Measurements from ENCODE around the gene PRAME.
"Not testable (repeated sequence)": the region's sequence is repeated elsewhere in the genome, so short reads cannot be mapped to it uniquely, and the experiment has no call there.

The PRAME gene

DNA sequence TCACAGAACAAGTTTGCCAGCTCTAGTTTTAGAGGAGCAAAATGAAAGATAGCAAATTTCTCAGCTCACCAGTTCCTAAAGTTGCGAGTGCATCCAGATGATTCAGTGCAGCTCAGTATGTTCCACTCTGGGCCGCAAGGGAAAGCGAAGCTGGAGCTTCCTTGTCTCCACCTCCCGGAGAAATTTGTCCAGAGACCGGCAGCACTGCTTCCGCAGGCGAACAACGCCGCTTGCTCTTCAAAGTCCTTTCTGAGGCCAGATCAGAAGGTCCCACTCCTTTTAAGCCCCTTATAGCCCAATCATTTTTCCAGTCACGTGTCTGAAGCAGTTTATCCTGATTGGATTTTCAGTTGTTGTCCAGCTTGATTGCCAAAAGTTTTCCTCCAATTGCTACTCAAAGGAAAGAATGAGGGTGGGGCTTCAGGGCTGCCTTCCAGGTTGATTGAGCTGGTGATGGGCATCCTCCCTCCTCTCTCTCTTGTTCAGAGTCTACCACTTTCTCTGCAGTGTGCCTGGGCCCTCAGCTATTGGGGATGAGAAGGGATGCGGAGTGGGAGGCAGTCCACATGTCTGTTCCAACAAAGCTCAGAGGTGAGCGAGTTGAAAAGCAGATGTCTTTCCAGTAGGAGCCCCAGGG lies 38.9 kb downstream of the PRAME start, which contains the start of gene ZNF280A:
ZNF280A (minus strand) TSS at position 251 of the 637 bp plus-strand sequence. CDS start 4,640 bp downstream, outside the sequence.
- peak; percentile 54 for DNase-seq

DNA sequence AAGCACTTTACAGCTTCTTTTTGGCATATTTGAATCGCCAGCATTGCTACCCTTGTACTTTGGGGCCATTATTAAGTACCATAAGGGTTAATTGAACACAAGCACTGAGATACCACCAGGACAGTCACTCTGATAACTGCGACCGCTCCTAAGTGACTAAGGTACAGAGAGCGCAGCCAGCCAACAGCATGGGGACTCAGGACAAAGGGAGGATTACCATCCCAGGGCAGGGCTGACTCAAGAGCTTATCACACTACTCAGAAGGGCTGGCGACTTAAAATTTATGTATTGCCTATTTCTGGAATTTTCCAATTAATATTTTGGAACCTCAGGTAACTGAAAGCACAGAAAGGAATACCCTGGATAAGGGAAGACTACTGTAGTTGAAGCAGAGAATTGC lies 39.5 kb downstream of the PRAME start:
- no peak for DNase-seq

DNA sequence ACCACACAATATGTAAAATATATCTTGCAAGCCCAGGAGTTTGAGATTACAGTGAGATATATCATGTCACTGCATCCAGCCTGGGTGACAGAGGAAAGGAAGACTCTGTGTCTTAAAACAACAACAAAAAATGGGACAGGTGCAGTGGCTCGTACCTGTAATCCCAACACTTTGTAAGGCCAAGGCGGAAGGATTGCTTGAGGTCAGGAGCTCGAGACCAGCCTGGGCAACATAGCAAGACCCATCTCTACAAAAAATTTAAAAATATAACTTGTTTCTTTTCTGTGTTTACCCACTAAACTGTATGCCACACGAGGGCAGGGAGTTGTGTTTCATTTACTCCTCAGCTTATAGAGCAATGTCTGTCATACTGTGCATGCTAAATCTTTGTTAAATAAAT lies 42.1 kb downstream of the PRAME start:
- no peak for DNase-seq

DNA sequence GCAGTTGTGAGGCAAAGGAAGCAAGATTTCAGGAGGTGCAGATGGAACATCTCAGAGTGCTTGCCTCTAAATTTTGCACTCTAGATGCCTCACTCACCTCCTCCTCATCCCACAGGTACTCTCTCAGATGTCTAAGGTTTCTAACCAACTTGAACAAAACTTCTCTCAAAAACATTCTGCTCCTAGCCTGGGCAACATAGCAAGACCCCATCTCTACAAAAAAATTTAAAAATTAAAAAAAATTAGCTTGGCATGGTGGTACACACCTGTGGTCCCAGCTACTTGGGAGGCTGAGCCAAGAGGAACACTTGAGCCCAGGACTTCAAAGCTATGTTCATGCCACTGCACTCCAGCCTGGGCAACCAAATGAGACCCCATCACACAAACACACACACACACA lies 43.2 kb downstream of the PRAME start:
- DNase-seq = no peak

DNA sequence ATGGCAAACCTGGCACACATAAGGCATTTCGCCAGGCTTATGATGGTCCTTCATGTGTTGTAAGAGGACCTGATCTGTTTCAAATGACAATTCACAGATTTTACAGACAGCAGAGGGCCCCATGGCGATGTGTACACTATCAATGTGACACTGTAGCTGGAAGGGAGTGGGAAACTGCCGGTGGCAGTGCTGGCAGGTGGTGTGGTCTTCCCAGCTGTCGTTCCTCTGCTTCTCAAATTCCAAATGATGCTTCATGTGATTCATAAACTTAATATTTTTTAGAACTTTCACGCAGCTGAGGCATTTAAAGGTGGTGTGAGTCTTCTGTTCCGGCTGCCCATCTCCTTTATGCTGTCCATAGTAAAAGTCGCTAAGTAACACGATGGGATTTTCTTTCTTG lies 44.6 kb downstream of the PRAME start:
- DNase-seq = not testable (repeated sequence)

DNA sequence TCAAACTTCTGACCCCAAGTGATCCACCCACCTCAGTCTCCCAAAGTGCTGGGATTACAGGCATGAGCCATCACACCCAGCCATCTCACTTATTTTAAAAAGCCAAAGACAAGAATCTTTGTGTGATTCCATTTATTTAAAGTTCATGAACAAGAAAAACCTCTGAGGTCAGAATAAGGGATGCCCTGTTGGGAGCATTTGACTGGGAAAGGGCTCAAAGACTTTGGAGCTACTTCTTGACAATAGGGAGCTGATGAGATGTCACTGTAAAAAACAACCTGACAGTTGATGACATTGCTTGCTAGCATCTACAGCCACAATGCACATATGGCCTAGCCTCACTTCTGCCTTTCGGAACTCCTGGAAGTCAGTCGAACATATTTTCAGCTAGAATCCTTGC lies 45.4 kb downstream of the PRAME start:
- DNase-seq = no peak

DNA sequence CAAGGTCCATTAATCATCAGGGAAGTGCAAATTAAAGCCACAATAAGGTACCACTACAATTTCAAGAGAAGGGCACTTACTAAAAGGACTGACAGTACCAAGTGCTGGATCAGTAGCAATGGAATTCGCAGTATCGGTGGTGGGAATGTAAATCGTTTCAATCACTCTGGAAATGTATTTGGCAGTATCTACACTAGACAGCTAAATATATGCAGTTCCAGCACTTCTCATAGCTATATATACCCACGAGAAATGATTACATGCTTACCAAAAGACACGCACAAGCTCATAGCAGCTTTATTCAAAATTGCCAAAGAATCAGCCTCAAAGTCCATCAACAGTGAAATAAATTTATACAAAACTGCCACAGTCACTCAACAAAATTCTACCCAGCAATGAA lies 46.1 kb downstream of the PRAME start:
- no peak for DNase-seq

DNA sequence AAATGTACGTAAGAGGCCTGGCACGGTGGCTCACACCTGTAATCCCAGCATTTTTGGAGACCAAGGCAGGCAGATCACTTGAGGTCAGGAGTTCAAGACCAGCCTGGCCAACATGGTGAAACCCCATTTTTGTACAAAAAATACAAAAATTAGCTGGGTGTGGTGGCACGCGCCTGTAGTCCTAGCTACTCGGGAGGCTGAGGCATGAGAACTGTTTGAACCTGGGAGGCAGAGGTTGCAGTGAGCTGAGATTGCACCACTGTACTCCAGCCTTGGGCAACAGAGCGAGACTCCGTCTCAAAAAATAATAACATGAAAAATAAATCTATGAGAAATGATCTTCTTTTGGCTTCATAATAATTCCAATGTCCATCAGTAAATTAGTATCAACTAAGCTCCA lies 48.2 kb downstream of the PRAME start:
- DNase-seq = not testable (repeated sequence)

DNA sequence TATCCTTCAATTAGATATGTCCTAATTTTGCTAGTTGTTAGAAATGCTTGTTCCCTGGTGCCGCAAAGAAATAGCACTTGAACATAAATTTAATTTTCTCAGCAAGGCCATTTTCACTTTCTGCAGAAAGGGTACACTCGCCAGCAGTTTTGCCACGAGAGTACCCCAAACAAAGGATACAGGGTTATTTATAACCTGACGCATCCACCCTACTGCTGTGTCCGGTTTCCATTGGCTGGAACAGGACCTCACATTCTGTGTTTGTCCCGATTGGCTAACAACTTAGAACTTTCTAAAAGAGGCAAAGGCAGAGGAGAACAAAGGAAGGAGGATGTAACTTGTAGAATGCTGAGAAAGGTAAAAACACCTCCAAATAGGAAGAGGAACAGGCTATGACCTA lies 49.2 kb downstream of the PRAME start:
- DNase-seq = not testable (repeated sequence)

DNA sequence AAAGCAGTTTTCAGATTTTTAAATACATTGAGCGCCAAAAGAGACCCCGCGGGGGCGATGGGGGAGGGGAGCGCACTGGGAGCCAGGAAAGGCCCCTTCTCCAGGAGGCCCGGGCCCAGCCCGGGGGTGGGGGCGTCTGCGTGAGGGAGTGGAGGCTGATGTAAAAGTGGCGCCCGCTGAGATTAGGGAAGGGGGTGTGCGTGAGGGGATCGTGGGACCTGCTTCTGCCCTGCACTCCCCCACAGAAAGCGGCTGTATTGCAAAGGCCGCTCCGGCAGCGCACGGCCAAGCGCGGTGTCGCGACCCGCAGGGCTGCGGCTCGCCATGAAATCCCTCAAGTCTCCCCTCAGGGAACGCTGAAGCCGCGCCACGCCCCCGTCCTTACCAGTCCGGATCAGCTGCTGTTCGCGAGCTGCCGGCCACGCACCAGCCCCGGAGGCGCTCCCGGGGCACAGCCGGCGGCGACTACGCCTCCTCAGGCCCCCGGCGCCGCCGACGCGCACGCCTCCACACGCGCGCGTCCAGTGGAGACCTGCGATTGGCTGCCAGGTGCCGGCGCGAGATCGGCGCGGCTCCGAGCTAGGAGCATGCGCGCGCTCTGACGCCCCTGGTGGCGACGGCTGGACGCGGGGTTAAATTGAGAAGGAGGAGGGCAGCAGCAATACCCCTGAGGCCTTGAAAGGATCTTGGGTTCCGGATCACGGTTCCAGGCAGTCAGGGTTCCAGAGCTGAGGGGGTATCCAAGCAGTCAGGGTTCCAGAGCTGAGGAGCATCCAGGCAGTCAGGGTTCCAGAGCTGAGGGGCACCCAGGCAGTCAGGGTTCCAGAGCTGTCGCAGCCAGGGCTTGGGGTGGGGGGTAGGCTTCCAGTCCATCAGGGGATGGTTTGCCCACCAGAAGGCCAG lies 50.5 kb downstream of the PRAME start, which contains the start of gene ZNF280B:
ZNF280B (minus strand) TSS at position 469 of the 903 bp plus-strand sequence. CDS start 19,344 bp downstream, outside the sequence.
- DNase-seq = peak; percentile 93

DNA sequence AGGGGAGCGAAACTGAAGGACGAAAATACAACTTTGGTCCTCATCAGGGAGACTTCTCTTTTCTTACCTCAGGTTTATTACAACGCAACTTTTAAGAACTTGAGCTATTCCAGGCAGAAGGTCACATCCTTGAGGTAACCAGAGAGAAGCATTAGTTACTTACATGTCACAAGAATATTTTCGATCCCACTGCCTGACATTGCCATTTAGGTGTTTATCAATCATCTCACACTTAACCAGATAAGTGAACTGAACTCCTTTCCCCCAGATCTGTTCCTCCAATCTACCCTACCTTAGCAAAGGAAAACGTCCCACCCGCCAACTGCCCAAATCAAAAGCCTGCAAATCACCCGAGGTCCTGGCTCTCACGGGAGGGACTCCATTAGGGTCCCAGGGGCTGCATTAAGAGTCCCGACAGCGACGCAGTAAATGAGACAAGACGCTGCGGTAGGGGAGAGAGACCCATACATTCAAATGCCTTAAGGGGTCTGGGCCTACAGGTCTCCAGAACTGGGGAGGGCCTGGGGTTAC lies 51.3 kb downstream of the PRAME start:
- DNase-seq = no peak

DNA sequence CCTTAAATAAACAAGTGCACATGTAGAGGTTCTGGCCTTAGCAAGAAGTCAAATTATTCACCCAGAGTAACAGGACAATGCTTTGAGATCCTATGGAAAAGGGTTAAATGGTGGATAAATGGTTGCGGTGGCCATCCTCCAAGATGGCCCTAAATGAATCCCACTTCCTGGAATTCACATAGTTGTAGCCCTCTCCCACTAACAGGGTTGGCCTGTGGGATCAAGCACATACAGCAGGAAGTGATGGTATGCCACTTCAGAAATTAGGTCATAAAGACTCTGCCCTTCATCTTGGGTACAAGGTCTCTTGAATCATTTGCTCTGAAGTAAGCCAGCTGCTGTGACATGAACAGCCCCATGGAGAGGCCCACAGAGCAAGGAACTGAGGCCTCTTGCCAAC lies 52.3 kb downstream of the PRAME start:
- DNase-seq = no peak

DNA sequence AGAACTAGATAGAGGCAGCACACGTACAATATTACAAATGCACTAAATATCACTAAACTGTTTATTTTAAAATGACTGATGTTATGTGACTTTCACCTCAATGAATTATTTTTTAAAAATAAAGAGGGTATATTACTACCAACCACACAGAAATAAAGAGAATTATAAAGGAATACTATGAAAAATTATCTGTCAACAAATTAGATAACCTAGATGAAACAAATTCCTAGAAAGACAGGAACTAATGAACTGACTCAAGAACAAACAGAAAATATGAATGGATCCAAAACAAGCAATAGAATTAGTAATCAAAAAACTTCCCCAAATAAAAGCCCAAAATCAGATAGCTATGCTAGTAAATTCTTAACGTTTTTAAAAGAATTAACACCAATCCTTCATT lies 60.8 kb downstream of the PRAME start:
- no peak for DNase-seq
